Activated CD4-positive, CD25-positive, alpha-beta regulatory T cell treated with anti-CD3 and anti-CD28 coated beads, Interleukin-2, amount 50 U/mL, for 24 hours (primary cell): ENCODE measurements around the gene MIEF2.
A peak's percentile ranks its signal among the peaks of the same experiment; 100 is the strongest.

ENCODE experiments used
- ATAC-seq, 2 donors: fragments of 150-1000 bp; cut with Tn5 transposase; one replicate each; pipeline ENCODE4 v1.10.0; 2021; ENCODE audit warnings: mild to moderate bottlenecking in 1 of 2, moderate library complexity in 1 of 2

MIEF2 gene

DNA sequence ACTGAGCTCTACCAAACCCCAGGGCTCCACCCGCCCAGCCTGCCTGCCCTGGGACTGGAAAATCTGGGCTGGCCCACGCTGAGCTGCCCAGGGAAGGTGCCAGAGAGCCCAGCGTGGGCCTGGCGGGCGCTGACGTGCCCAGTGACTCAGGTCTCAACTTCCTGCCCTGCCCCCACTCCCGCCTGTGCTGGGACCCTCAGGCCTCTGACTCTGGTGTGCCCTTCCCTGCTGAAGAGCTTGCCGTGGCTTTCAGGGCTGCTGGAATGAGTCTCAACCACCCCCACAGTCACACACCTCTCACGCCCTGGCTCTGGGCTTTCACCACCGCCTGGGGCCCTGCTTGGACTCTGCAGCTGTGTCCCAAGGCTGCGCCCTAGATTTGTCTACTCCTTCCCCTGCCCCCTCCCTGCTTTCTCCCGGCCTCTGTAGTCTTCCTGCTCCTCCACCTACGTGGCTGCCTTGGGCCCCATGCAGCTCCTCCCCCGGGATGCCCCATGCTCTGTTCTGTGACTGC lies 24.7 kb upstream of the MIEF2 start:
- ATAC-seq = peak; percentile 57 to 58

DNA sequence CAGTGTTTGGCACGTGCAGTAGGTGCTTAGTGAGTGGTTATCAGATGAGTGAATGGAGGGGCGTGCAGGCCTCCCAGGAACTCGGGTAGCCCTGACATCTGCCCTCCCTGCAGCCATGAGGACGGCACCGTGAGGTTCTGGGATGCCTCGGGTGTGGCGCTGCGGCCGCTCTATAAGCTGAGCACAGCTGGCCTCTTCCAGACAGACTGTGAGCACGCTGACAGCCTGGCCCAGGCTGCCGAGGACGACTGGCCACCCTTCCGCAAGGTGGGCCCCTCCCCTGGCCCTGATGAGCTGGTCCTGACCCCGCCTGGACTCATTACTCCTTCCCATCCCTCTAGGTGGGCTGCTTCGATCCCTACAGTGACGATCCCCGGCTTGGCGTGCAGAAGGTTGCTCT lies 24.0 kb upstream of the MIEF2 start:
- no peak for ATAC-seq

DNA sequence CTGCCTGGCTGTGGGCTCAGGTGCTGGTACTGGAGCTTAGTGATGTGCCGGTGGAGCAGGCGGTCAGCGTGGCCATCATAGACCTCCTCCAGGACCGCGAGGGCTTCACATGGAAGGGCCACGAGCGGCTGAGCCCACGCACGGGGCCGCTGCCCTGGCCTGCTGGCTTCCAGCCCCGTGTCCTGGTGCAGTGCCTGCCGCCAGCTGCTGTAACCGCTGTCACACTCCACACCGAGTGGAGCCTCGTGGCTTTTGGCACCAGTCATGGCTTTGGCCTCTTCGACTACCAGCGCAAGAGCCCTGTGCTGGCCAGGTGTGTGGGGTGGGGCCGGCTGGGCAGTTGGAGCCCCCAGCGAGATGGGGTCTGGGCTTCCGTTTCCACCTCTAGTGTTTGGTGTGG lies 23.0 kb upstream of the MIEF2 start:
- no peak for ATAC-seq

DNA sequence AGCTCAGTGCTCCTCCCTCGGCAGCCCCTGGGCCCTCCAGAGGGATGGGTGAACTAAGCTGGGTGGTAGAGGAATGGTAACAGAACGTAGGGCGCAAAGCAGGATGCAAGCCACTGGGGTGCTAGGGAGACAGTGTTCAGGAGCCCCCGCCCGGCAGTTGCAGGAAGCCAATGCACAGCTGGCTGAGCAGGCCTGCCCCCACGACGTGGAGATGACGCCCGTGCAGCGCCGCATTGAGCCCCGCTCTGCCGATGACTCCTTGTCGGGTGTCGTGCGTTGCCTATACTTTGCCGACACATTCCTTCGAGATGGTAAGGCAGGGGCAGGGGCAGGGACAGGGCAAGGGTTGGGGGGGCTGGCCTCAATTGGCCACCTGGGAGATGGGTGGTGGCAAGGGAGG lies 22.2 kb upstream of the MIEF2 start:
- no peak for ATAC-seq

DNA sequence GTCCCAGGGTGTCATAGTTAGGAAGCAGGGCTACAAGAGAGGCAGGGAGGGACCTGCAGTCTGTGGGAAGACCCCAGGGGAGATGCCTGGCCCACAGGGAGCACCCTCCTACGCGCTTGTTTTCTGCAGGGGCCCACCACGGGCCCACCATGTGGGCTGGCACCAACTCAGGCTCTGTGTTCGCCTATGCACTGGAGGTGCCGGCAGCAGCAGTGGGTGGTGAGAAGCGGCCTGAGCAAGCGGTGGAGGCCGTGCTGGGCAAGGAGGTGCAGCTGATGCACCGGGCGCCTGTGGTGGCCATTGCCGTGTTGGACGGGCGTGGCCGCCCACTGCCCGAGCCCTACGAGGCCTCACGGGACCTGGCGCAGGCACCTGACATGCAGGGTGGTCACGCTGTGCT lies 20.0 kb upstream of the MIEF2 start:
- ATAC-seq = no peak

DNA sequence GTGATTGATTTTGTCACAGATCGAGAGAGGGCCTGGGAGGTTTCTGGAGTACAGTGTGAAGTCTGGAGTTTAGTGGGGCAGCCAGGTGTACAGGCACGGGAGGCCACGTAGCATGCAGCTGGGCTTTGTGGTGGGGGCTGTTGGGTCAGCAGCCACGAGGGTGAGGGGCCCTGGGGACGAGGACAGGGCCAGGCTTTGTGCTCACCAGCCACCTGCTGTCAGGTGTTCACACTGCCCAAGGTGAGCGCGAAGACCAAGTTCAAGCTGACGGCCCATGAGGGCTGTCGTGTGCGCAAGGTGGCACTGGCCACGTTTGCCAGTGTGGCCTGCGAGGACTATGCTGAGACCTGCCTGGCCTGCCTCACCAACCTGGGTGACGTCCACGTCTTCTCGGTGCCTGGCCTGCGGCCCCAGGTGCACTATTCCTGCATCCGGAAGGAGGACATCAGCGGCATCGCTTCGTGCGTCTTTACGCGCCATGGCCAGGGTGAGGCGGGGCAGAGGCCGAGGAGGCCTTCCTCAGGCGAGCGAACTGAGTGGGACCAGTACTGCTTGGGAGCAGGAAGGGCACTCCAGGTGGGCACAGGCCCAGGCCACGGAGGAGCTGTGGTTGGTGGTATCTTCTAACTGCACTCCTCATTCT lies 19.1 kb upstream of the MIEF2 start:
- ATAC-seq = no peak

DNA sequence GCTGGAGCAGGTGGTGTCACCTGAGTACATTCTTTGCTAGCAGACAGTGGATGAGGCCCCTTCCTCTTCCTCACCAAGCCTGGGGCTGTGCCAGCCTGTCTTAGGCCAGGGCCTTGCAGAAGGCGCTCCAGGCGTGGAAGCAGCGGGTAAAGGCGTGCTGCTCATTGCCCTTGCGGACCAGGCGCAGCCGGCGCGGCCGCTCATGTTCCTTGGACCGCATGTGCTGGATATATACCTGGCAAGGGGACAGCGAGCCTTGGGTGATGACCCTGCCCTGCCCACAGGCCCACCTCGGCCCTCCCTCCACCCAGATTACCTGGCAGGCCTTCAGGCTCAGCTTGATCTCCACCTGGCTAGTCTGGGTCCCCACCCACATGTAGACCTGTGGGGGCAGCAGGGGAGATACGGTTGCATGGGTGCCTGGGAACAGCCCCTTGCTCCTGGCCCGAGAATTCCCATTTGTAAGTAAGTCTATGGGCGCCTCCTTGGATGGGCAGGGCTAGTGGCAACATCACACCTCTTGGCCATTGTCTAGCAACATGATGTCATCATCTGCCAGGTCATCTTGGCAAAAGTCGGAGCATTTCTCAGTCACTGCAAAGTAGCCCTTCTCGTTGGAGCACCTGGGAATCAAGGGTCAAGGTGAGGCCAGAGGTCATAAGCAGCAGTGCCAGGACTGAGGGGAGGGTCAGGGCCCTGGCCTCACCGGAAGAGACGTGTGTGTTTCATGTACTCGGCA lies 15.3 kb upstream of the MIEF2 start:
- no peak for ATAC-seq

DNA sequence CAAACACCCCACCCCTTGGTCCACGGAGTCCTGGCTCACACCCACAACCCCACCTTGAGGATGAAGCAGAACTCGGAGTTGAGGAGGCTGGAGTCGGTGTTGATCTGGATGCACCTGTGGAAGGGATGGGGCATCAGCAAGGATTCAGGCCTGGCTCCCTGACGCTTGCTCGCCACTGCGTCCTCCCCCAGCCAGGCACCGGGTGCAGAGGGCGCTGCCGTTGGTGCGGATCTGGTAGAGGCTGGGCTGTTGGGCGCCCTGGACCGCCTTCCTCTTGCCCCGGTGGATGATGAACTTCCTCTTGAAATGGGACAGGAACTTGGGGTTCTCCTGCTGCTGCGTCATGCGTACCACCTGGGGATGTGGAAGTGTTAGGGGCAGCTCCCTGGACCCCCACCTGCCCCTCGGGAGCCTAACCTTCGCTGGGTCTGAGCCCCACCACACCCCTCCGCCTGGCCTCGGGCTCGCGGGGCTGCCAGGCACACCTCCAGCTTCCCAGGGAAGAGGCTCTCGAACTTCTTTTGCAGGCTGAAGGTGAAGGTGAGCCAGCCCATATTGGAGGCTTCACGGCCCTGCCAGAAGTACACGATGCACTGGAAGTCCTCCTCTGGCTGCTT lies 14.2 kb upstream of the MIEF2 start:
- ATAC-seq = no peak

DNA sequence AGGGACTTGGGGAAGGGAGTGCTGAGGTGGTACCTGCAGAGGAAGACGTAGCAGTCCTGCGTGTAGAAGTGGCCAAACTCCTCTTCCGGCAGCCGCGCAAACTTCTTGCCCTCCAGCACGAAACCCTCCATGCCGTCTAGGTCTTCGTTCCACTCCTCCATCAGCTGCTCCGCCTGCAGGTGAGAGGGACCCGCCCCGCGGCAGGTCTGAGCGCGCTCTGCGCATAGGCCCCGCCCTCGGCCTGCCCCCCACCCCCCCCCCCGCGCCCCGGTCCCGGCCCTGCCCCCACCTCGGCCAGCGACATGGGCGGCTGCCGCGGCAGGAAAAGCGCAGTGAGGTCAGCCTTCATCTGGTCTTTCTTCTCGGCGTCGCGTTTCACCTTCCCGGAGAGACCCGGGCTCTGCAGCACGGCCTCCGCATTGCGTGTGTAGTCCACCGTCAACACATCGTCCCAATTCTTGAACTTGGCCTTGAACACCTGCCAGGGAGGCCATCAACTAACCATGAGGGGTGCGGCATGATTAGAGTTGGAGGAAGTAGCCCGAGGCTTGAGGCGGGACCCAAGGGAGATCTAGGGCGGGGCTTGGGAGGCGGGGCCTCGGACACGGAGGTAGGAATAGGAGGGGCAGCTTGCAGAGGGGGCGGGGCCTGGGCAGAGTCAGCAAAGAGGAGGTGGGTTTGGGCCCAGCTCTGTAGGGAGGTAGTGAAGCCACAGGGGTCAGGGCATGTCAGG lies 13.4 kb upstream of the MIEF2 start:
- ATAC-seq = no peak

DNA sequence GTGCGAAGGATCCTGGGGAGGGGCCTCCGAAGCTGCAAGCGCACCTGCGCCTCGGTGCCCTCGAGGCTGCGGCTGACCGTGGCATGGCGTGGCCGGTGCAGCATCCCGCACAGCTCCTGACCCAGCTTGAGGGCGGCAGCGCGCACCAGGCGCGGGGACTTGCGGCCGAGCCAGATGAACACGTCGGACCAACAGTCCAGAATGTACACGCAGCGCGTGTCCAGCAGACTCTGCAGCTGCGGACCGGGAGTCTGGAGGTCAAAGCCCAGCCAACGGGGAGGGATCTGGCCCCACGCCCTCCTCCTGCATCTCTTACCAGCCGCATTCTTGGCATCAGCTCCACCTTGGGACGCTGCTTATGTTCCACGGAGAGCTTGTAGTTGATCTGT lies 12.9 kb upstream of the MIEF2 start:
- ATAC-seq = no peak

DNA sequence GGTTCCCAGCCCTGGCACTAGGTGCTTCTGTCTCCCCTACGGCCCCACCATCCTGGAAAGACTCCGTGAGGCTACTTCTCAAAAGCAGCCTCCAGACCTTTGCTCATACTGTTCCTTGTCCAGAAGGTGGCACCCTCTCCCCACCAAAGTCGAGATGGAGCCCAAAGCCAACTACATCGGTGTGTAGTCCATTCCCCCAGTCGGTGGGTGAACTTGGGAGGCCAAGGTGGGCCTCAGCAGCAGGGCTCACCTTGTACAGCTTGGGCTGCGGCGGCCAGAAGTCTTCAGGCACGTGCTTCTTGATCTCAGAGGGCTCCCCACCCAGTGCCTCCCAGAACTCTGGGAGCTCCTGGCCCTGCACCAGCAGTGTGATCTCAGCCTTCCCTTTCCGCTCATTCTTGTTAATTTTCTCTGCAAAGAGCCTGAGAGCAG lies 12.1 kb upstream of the MIEF2 start:
- ATAC-seq = peak; percentile 55 to 67

DNA sequence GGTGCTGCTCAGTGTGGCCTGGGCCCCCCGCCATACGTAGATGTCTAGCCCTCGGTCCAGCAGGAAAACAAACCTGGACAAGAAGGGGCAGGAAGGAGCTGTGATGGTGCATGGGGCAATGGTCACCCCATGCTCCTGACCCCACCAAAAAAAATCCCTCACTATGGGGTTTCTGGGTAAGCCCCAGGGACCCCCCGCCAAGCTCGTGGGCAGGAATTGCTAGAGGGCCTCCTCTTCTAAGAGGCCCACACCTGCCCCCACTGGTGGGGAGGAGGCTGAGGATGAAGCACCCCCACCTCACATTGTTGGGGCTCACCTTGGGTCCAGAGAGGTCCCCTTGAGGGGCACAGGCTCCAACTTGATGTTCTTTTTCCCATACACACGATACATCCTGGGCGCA lies 11.7 kb upstream of the MIEF2 start:
- no peak for ATAC-seq

DNA sequence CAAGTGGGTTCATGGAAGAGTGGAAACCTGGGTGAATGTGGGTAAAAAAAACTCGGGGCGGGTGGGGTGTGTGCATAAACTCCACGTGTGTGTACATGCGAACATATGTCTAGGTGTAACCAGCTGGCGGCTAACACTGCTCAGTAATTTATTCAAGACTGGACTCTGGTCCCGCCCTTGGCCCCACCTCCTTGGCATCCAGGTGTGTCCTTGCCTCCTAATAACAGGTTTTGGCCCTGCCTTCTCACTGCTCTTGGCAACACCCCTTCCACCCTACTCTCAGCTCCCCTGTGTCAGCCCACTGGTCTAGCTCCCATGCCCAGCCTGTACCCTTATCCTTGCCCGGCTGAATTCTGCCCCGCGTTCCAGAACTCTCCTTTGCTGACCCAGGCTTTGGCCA lies 10.2 kb upstream of the MIEF2 start:
- no peak for ATAC-seq

DNA sequence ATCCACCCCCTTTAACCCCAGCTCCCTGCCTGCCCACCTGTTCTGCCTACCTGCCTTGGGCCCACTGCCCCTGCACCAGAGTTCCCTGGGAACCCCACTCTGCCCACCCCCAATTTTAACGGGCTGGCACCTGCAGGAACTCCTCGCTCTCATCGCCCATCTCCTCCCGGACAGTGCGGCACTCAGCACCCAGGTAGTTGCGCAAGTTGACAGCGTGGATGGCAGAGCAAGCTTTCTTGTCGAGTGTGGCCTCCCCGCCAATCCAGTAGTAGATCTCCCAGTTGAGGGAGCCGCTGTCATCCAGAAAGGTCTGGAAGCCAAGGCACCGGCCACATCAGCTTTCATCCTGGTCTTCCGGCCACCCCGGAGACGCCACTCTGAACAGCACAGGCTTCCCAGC lies 9.8 kb upstream of the MIEF2 start:
- no peak for ATAC-seq

DNA sequence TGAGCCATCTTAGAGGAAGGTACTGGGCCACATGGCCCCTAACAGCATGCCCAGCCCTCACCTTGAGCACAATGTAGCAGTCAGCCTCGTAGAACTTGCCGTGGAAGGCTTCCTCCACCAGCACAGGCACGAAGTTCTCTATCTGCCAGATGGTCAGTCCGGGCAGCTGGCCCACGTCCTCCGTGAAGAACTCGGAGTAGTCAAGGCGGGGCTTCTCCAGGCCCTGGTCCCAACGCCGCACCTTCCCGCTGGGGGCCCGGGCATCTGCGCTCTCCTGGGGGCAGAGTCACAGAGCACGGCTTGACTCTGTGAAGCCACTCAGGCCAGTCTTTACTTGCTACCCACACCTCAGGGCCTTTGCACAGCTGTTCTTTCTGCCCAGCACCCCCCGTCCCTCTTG lies 9.3 kb upstream of the MIEF2 start:
- ATAC-seq = no peak

DNA sequence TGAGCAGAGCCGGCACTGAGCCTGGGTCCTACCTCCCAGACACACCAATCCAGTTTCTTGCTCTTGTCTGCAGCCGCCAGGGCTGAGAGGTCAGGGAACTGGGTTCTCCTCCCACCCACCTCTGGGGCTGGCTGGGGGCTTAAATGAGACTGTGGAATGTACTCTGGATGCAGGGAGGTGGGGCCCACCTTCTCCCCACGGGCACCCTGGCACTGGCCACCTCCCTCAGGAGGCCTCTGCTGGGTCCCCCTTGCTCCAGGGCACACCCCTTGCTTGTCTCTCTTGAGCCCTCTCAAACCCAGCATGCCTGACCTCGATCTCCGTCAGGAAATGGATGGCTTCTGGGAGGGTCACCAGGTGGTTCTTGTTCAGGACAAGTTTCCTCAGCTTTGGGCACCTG lies 8.3 kb upstream of the MIEF2 start:
- no peak for ATAC-seq

DNA sequence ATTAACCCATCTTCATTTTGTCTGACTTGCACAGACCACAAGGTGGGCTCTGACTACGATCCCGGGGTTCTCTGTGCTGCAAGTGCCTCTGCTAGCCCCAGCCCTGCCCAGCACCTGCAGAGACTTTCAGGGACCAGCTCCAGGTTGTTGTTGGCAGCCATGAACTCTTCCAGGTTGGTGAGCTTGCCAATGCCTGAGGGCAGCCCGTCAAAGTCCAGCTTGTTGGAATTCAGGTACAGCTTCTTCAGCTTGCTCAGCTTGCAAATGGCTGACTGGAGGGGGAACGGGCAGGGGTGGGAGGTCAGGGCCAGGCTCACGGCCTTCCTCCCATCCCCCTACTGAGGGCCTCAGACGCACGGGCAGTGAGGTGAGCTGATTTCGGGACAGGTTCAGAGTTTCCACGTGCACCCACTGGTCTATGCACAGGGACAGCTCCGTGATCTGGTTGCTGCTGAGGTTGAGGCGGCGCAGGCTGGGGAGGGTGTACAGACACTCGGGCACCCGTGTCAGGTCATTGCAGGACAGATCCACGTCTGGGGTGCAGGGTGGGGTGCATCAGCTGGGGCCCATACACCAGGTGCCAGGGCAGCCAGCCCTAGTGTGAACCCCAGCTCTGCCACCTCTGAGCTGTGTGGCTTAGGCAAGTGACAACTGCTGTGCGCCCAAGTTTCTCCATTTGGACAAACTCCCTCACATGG lies 7.1 kb upstream of the MIEF2 start:
- no peak for ATAC-seq

DNA sequence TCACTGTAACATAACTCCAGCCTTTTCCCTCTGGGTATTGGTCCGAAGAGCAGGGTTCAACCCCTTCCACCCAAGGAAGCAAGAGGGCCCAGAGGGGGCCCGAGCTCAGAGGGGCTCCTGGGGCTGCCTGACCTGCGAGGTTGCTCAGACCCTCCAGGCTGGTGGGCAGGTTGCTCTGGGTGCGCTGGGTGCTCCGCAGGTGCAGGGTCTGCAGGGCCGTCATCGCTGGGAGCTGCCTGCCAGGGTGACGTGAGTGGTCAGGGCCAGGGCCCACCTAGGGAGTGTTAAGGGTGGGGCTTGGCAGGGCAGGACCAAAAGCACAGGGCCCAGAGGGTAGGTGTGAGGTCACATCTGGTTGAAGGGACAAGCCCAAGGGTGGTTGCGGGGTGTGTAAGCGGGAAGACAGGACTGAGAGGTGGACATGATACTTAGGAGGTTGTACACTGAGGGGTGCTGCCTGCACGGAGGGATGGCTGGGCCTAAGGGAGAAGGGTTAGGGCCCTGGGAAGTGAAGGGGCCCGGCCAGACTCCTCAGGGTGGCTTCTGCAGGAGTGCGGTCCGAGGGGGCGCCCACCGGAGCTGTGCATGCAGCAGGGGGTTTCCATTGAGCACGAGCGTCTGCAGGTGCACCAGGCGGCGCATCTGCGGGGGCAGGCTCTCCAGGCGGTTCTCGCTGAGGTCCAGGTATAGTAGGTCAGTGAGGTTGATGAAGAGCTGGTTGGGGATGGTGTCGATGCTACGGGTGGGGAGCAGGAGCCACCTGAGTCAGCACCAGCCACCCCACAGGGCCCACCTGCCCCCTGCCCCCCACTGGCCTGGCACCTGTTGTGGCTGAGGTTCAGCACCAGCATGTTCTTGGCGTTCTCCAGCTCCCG lies 6.3 kb upstream of the MIEF2 start:
- ATAC-seq = no peak

DNA sequence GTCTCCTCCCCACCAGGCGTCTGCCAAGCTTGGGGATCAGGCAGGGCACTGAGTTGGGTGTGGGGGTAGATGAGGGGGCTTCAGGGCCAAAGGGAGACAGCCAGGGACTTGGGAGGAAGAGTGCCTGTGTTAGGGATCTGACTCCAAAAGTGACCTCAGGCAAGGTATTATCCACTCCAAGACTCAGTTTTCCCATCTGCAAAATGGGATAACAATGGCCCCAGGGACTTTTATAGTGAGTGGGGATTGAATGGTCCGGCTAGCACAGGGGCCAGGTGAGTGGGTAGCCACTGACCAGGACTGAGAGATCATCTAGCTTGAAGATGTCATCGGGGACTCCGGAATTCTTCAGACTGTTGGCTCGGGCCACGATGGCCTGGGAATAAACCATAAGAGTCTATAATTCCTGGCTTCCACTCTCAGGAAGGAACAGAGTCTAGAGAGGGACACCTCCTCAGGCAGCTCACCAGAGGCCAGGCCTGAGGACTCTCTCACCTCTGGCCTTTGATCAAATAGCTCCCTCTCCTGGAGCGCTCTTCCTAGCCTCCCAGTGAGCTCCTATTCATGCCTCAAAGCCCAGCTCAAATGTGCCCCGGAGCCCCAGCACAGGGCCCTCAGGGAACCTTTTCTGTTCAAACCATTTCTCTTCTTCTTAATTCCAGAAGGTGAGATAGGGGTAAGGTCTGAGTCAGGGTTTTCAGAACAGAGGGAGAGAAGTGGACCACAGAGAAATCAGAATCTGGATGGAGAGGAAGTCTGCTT lies 5.4 kb upstream of the MIEF2 start:
- no peak for ATAC-seq

DNA sequence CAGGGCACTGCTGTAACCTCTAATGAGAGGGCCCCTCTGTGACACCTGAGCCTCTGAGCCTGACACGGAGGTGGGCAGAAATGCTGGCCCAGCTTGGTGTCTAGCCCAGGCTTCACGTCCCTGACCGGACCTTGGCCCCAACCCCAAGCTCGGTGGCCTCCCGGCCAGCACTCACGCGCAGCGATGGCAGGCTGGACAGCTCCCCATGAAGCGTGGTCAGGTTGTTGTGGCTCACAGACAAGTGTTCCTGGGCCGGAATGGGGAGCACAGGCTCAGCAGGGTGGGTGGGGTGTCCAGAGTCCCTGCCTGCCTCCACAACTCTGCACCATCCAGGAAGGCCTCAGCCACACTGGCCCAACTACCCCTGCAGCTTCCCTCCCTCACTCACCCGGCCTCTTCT lies 4.1 kb upstream of the MIEF2 start:
- no peak for ATAC-seq

DNA sequence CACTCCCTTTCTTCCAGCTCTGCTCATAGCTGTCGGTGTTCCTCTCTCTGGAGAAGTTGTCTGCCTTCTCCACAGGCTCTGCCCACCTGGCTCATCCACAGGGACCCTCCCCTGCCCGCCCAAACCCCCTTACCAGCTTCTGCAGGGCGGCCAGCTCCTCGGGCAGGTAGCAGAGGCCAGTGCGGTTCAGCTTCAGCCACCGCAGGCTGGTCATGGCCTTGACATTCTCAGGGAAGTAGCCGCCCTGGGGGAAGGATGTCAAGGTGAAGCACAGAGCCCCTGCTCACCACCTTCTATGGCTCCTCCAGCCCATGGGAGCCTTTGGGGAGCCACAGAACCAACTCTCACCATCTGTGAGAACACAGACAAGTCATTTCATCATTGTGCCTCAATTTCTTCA lies 3.7 kb upstream of the MIEF2 start:
- ATAC-seq = no peak
